HG02571 (cell line): ENCODE data around the gene NPAS3.

Experiments
- ATAC-seq: cut with Tn5 transposase; IDR thresholded peaks from one replicate; pipeline ENCODE4 v1.9.1; 2021; ENCODE audit warnings: mild to moderate bottlenecking, moderate library complexity; ENCODE audit not compliant: unreplicated experiment

NPAS3 gene

GRCh38 chr14:32940066-32940651, 1.5 kb downstream of the NPAS3 start:
- no peak for ATAC-seq

GRCh38 chr14:32940711-32941667, 2.3 kb downstream of the NPAS3 start:
- no peak for ATAC-seq

- ATAC-seq = no peak
Observed at GRCh38 chr14:32941668-32942065, 3.0 kb downstream of the NPAS3 start.

- no peak for ATAC-seq
Observed at GRCh38 chr14:32947081-32947480, 8.4 kb downstream of the NPAS3 start.

DNA sequence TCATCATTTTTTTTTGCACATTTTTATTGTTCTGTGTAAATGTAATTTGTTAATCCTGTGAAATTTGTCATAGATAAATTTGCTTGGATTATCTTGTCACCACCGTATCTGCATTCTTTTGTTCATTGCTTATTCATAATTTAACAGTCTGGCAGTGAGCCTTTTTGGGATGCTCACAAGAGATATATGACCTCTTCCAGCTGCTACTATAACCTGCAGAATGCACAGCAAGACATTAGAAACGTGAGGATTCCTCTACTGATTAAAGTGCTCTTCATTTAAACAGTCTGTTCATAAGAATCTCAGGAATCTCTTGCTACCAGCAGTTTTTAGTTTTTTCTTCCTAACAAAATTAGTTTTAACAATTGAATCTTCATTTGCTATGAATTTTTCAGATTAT, 9.1 kb downstream of the NPAS3 start:
- ATAC-seq = no peak

- ATAC-seq = no peak
Observed at GRCh38 chr14:32950584-32950983, 11.9 kb downstream of the NPAS3 start.

- no peak for ATAC-seq
Observed at GRCh38 chr14:32967421-32967820, 28.7 kb downstream of the NPAS3 start.

- no peak for ATAC-seq
Observed at GRCh38 chr14:32968972-32969544, 30.4 kb downstream of the NPAS3 start.

GRCh38 chr14:32977913-32978312, 39.2 kb downstream of the NPAS3 start:
- no peak for ATAC-seq

DNA sequence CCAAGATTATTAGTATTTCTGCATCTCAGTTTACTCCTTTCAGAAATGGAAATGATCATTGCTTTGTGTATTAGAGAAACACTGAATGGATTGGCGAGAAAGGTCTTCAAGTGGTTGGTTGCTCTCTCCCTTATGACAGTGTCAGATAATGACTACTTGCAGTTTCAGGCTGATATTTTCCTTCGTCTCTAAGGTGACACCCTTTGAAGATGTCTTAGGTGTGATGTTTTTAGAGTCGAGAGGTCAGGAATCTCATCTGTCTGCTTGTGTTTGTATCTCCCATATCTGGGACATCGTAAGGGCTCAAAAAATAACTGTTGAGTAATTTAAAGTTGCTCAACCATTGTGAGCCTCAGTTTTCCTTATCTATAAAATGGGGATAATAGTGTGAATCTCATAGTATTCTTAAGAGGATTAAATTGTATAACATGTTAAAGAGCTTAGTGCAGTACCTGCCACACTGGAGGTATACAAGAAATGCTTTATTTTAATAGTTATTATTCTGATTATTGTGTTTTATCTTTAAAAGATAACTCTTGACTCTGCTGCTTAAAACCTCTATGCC, 40.1 kb downstream of the NPAS3 start:
- no peak for ATAC-seq

GRCh38 chr14:32980178-32980901, 41.7 kb downstream of the NPAS3 start:
- no peak for ATAC-seq

DNA sequence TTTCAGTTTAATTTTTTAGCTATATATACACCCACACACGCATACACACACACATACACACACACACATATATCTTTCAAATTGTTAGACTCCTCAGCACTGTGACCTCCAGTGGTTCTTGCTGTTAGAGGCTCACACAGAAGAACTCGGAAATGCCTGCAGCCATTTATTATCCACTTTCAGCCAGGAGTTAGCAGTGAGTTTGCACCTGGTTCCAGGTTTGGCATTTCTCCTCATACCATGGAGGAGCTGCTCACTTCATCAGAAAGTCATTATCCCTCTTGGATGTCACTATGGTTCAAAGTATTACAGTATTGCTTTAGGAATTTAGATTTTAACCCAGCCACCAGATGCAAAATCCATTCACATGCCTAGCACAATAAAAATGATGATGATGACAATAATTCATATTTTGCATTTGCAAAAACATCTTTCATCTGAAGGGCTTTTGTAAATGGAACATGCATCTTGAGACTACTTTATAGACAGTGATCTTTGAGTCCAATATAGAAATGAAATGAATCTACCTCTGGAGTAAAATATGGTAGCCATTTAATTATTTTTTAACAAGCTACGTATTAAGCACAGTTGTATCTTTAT, 42.3 kb downstream of the NPAS3 start:
- ATAC-seq = no peak

GRCh38 chr14:32984241-32984930, 45.7 kb downstream of the NPAS3 start:
- ATAC-seq = no peak

DNA sequence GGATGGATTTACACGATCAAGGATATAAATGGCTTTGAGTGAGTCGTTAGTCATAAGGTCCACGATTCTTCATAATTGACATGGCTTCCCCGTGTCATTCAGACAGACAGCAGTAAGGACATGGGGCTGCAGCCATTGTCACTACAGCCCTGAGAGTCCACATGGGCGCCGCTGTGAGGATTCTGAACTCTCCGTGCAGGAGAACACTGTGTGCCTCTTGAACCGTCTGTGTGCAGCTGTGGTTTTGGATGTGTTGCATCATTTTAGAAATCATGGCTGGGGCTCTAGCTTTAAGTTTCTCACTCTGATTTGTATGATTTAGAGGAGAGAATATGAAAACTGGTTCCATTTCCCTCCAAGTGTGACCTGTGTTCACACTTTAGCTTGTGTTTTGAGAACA, 47.2 kb downstream of the NPAS3 start:
- no peak for ATAC-seq

DNA sequence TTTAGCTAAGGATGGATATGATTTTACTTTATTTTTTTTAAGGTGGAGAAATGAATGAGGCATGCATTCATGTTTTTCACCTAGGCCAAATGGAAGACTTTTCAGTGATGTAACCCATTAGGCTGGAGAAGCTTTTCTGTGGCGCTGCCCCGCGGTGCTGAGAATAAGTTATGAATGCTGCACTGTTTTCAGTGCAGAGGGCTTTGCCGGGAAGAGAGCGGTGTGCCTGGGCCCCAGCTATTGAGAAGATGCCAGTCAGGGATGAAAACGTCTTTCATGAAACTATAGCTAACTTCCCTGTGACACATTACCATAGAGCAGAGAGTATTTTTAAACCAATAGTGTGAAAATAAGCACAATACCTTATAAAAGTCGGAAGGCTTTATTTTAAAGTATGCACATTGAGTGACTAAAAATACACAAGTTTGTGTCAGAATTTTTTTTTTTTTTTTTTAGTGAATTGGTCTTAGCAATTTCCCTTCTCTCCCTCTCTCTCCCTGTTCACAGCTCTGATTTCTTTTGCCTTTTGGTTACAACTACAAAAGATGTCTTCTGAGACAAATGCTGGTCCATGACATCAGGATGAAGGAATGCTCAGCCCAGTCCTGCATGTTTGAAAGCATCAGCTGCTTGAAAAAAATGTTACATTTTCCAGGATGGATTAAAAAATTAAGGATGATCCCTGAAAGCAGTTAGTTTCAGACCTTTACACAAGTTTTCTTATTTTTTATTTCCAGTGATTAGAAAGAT, 48.3 kb downstream of the NPAS3 start:
- no peak for ATAC-seq

GRCh38 chr14:32991691-32992090, 53.0 kb downstream of the NPAS3 start:
- ATAC-seq = no peak

DNA sequence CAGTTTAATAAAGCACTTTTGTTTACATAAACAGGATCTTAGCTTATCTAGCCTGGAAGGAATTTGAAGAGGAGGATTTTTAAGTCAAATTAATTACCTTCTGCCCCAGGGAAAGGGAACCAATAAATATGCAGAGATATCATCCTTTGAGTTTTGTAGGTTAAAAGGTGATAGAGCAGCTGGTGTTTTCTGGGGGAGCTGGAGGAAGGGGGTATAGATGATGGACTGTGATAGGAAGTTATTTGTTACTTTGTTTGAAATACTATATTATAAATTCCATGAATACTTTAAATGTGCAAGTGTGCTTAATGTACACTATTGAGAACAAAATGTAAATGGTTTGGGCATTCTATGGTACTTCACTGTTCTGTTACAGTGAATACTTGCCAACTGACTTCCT, 55.2 kb downstream of the NPAS3 start:
- ATAC-seq = no peak

DNA sequence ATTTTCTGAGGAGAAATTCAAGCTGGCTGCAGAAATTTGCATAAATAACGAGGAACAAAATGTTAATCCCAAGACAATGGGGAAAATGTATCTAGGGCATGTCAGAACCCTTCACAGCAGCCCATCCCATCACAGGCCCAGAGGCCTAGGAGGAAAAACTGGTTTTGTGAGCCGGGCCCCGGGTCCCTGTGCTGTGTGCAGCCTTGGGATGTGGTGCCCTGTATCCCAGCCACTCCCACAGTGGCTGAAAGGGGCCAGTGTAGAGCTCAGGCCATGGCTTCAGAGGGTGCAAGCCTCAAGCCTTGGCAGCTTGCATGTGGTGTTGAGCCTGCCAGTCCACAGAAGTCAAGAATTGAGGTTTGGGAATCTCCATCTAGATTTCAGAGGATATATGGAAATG, 57.7 kb downstream of the NPAS3 start:
- ATAC-seq = no peak

DNA sequence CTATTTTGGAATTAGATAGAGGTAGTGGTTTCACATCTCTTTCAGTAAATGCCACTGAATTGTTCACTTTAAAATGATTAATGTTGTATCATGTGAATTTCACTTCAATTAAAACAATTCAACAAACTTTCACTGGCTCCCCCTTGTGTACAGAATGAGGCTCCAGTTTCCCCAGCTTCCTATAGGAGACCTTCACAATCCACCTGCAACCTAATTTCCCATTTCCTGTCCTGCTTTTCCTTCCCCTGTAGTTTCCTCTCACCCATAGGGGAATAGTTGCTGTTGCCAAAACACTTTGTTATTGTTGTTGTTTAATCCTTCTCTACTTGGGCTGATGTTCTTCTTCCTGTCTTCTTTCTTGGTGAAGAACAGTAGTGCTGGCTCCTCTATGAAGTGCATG, 59.8 kb downstream of the NPAS3 start:
- ATAC-seq = no peak
